CD4-positive, alpha-beta T cell treated with Interleukin-15 for 4 hours (primary cell): Measurements from ENCODE around the gene FHIT.
"Not testable (repeated sequence)": the region's sequence is repeated elsewhere in the genome, so short reads cannot be mapped to it uniquely, and the experiment has no call there.

Experiments
- DNase-seq: peaks from one replicate; pipeline ENCODE4 v3.0.0-alpha.2; 2020; ENCODE audit warnings: low spot score

FHIT gene

GRCh38 chr3:60919296-60919695 is 332.0 kb downstream of the FHIT start:
- no peak for DNase-seq

DNA sequence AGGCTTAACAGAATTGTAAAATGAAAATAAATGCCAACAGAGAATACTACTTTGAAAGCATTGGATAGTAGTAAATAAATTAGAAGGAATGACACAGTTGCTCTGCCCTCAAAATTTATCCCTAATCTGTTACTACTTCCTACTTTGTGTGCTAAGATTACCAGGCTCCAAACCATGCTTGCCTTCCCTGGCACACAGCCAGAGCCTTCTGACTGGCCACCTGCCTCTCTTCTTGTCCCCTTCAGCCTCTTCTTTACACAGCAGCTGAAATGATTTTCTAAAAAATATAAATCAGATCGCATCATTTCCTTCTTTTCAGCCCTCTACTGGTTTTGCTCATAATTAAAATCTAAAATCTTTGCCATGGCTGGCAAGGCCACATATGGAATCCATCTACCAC is 334.1 kb downstream of the FHIT start:
- no peak for DNase-seq

GRCh38 chr3:60916546-60916945 is 334.7 kb downstream of the FHIT start:
- no peak for DNase-seq

DNA sequence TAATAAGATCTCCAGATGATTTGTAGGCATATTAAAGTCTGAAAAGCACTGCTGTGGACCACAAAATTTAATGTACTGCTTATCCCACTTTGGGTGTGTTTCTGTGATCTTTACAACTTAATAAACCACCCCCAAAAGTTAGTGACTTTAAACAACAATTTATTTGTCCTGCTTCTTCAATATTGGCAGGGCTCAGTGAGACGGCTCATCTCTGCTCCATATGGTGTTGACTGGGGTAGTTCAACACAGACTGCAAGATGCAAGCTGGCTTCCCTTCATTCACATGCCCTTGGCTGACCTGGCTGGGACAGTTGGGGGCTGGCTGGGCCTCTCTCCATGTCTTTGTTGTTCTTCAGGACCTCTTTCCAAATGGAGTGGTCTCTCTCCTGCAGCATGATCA is 337.8 kb downstream of the FHIT start:
- no peak for DNase-seq

DNA sequence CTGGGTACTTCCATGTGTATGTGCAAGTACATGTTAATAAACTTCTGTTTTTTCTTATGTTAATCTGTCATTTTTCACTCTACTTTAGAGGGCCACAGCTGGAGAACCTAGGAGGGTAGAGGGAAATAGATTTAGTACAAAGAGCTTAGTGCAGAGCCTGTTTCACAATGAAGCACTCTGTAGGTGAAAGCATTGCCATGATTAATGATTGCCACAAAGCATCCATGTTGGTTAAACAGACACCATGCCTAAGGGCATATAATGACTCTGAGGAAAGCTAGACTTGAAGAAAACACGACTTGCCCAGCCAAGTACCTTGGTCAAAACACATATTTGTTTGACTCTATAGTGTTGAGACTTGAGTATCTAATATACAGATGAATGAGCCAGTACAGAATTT is 338.4 kb downstream of the FHIT start:
- DNase-seq: no peak

DNA sequence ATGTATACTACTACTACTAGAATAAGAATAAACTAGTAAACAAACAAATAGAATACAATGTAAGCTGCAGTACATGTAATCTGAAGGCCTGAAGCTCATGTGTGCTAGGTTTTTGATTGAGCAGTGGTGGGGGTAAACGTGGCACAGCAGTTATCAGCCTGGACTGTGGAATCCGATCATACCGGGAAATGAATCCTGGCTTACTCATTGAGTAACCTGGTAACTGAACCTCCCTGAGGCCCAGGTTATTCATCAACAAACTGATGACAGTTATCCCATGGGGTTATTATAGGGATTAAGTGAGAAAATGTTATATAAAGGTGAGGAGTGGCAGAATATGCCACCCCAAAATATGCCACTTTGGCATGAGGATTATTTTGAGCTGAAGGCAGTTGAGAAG is 339.1 kb downstream of the FHIT start:
- DNase-seq: no peak

- DNase-seq: no peak
These were observed 341.7 kb downstream of the FHIT start for GRCh38 chr3:60909526-60909925.

GRCh38 chr3:60906283-60906682 is 345.0 kb downstream of the FHIT start:
- DNase-seq: no peak

- no peak for DNase-seq
These were observed 352.9 kb downstream of the FHIT start for GRCh38 chr3:60898321-60898720.

DNA sequence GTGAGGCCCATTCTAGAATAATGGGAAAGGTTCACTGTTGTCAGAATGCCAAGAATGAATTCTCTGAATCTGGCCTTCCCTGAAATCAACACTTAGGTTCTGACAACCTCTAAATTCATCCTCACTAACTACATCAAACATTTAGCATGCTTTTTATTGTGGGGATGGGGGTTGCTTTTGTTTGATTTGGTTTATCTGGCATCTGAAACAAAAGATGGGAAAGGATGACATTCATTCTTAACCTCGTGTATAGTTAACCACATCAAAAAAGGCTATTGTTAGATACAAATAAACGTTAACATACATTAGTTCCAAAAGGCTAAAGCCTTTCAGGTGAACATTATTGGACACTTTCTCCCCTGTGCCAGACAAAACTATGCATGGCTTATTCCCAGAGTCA is 357.3 kb downstream of the FHIT start:
- DNase-seq: no peak

GRCh38 chr3:60890226-60890625 is 361.0 kb downstream of the FHIT start:
- DNase-seq: no peak

DNA sequence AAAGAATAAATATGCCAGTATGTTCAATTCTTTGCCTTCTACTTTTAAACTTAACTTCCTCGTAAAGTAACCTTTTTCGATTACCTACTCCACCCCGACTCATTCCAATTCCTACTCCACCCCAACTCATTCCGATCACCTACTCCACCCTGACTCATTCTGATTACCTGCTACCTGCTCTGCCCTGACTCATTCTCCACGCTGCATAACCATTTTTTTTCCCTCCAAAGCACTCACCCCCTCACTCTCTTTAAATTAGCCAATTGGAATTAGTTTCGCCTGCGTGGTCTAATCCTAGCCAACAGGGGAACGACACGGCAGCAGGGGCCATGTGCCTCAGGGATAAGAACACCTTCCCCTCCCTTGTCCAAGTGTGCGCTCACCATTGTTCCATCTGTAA is 362.3 kb downstream of the FHIT start:
- DNase-seq: not testable (repeated sequence)

- DNase-seq: no peak
These were observed 363.7 kb downstream of the FHIT start for GRCh38 chr3:60887574-60887973.

DNA sequence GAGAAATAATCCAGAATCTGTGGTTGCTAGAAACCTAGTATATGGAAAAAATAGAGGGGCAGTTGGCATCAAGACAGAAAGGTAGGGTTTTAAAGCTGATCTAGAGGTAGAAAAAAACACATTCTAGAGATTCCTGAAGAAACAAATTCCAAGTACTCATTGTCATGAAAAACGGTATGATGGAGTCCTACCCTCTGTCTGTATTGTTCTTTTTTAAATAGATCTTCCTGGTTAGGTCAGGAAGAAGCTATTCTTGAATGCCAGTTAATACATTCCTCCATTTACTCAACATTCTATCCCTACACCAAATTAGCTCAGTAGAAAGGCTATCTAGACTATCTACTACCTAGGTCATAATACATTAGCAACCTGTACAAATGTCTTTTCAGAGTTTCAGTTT is 364.7 kb downstream of the FHIT start:
- no peak for DNase-seq

DNA sequence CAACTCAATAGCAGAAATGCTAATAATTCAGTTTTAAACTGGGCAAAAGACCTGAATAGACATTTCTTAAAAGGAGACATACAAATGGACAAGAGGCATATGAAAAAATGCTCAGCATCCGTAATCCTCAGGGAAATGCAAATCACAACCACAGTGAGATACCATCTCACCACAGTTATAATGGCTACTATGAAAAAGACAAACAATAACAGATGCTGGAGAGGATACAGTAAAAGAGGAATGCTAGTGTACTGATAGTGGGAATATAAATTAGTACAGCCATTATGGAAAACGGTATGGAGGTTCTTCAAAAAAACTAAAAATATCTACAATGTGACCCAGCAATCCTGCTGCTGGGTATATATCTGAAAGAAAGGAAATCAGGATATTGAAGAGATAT is 367.2 kb downstream of the FHIT start:
- no peak for DNase-seq

DNA sequence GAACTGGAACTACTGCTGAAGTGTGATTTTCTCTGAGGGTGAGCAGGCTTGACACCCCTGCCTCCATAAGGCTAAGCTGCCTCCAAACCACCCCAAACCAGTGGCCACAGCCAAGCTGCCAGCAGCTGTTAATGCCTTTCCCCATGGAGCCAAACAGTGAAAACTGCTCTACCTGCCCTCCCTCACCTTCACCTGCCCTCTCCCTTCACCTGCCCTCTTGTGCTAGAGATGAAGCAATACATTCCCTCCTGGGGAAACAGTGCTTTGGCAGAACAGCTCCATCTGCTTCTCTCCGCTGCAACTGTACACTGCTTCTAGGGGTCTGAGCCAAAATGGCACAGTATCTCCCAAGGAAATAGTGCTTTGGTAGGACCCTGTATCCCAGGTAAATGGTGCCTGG is 374.1 kb downstream of the FHIT start:
- DNase-seq: no peak

GRCh38 chr3:60870396-60870795 is 380.9 kb downstream of the FHIT start:
- no peak for DNase-seq

DNA sequence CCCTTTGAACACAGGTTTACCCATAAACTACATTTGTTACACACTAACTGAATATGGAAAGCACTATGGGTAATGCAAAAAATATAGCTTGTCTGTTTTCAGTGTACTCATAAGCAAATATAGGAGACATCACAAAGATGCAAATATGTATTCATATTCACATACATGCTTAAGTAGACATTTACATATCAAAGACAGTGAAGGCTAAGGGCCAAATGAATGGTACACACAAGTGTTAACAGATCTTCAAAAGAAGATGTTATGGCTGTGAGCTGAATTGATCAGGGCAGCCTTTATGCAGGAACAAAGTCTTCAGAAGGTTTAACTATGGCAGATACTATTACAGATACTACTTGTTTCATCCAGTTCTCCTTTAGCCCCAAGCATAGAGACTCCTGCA is 384.1 kb downstream of the FHIT start:
- DNase-seq: no peak

- no peak for DNase-seq
These were observed 394.8 kb downstream of the FHIT start for GRCh38 chr3:60856257-60857046.

GRCh38 chr3:60855250-60855649 is 396.0 kb downstream of the FHIT start:
- no peak for DNase-seq

DNA sequence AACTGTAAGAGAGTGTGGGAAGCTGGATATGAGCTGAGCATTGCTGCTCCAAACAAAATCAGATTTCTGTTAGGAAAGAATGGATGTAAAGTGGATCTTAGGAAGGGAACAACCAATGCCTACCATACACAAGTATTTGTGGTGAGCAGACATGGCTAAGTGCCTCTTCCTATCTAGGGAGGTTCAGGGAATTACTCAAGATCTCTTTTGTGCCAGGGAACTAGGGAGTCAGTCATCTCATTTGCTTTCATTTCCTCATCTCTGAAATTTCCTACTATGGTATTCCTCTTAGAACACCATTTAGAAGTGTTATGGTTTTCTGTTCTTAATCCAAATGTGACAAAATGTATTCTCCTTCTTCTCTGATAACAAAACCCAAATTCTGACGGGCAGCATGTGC is 396.5 kb downstream of the FHIT start:
- no peak for DNase-seq

DNA sequence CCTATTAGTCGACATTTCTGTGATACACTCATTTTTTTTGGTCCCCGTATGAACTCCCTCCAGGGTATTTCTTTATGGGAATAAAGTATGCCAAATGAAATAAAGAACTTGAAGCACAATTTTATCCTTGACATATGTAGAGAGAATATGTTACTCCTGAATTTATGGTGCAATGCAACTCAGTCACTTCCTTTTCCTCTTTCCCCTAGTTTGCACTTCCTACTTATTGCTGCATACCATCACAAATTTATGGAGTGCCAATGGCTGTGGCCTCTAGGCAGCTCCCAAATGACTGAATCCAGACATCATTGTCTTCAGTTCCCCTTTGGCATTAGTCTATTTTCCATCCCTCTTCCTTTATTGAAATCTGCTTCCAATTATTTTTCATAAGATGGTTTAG is 403.5 kb downstream of the FHIT start:
- DNase-seq: no peak

DNA sequence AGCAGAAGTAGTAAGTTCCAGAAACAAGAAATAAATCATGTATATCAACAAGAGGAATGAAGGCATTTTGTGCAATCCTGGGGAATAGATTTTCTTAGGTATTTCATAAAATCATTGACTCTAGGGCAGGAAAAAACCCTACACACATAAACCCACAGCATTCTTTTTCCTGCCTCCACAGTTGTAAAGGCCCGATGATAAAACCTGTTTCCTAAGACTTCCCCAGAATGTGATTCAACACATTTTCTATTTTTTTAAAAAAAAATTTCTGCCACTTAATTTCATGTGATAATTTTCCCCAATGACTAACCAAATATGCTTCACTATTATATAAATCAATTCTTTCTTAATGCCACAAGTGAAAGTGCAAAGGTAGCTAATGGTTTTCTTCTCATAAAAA is 407.0 kb downstream of the FHIT start:
- DNase-seq: no peak

DNA sequence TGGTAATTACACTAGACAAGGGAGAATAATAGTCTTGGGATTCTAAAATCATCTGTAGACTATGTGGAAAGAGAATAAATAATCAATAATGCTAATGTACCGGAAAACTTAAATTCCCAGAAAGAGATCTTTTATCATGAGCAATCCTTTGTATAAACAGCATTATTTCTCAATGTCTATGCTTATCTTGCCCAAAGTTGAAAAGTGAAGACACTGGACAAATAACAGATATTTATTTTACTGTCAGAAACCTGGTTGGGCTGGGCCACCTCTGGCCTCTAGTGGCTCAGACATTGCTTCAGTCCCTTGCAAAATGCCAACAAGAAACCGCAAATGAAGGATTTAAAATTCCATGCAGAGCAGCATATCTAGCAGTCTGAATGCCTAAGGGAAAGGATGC is 409.9 kb downstream of the FHIT start:
- DNase-seq: no peak

- no peak for DNase-seq
These were observed 412.0 kb downstream of the FHIT start for GRCh38 chr3:60839246-60839645.
